Activated CD4-positive, alpha-beta T cell treated with anti-CD3 and anti-CD28 coated beads, Interleukin-10, Interleukin-2, amounts not matched to agents 100 ng/mL and 50 ng/mL, durations not matched to agents 16 hours and 8 hours (primary cell): ENCODE measurements around the gene HES5.

Experiments used
- DNase-seq: peaks from one replicate; pipeline ENCODE4 v3.0.0-alpha.2; 2020

The HES5 gene

GRCh38 chr1:2546515-2547209, 16.6 kb upstream of the HES5 start:
- peak; percentile 96 for DNase-seq

- peak; percentile 94 for DNase-seq
Measured at GRCh38 chr1:2545754-2546514, 15.9 kb upstream of the HES5 start.

- no peak for DNase-seq
Measured at GRCh38 chr1:2544875-2545640, 15.0 kb upstream of the HES5 start.

GRCh38 chr1:2544093-2544874, 14.2 kb upstream of the HES5 start:
- DNase-seq: no peak

- DNase-seq: no peak
Measured at GRCh38 chr1:2543543-2544092, 13.6 kb upstream of the HES5 start.

- no peak for DNase-seq
Measured at GRCh38 chr1:2542246-2542915, 12.3 kb upstream of the HES5 start.

GRCh38 chr1:2541619-2542245, 11.7 kb upstream of the HES5 start:
- DNase-seq: no peak

GRCh38 chr1:2540816-2541492, 10.9 kb upstream of the HES5 start:
- no peak for DNase-seq

- DNase-seq: peak; percentile 27
Measured at GRCh38 chr1:2539312-2539907, 9.3 kb upstream of the HES5 start.

GRCh38 chr1:2538872-2539271, 8.8 kb upstream of the HES5 start:
- DNase-seq: no peak

- no peak for DNase-seq
Measured at GRCh38 chr1:2538376-2538775, 8.3 kb upstream of the HES5 start.

- DNase-seq: no peak
Measured at GRCh38 chr1:2537784-2538115, 7.7 kb upstream of the HES5 start.

- DNase-seq: no peak
Measured at GRCh38 chr1:2535981-2536380, 5.9 kb upstream of the HES5 start.

GRCh38 chr1:2535455-2535854, 5.4 kb upstream of the HES5 start:
- DNase-seq: no peak

- no peak for DNase-seq
Measured at GRCh38 chr1:2534687-2535441, 4.8 kb upstream of the HES5 start.

- DNase-seq: no peak
Measured at GRCh38 chr1:2534315-2534686, 4.2 kb upstream of the HES5 start.

- DNase-seq: no peak
Measured at GRCh38 chr1:2533365-2533764, 3.3 kb upstream of the HES5 start.

- no peak for DNase-seq
Measured at GRCh38 chr1:2532485-2533160, 2.6 kb upstream of the HES5 start.
